Adrenal gland (tissue), 12 donors: ENCODE data around the gene PRKCA. TPM values are rescaled to one million over a fixed set of nuclear protein-coding genes. Genes with fewer than 3 reads are reported as not detected.

Source experiments
- DNase-seq, 7 donors: peaks; one replicate each; pipeline ENCODE4 v3.0.0-alpha.2; 2019 to 2020
- H3K27ac ChIP-seq, 5 donors: fragments of 200-600 bp; sonication (generic) in 4 of 5; 1 replicate in 3 of 5; 2 replicates in 2 of 5; pipeline versions ENCODE4 v1.5.1 to v1.8.0; 2016 to 2020; ENCODE audit warnings: mild to moderate bottlenecking in 1 of 5
- H3K27me3 ChIP-seq: fragments of 200-600 bp; 2 replicates; pipeline ENCODE4 v1.8.0; 2021
- H3K36me3 ChIP-seq, 2 donors: fragments of 200-600 bp; replicated peaks in 1 of 2; 1 replicate in 1 of 2; 2 replicates in 1 of 2; pipeline versions ENCODE4 v1.5.1 to v1.8.0; 2018 to 2022
- H3K4me1 ChIP-seq, 2 donors: fragments of 200-600 bp; replicated peaks in 1 of 2; 1 replicate in 1 of 2; 2 replicates in 1 of 2; pipeline versions ENCODE4 v1.5.1 to v1.8.0; 2018 to 2021
- H3K4me3 ChIP-seq, 4 donors: fragments of 200-600 bp; sonication (generic) in 3 of 4; one replicate each; pipeline ENCODE4 v1.5.1; 2016 to 2018
- H3K9me3 ChIP-seq, 3 donors: fragments of 200-600 bp; sonication (generic) in 1 of 3; replicated peaks in 1 of 3; 1 replicate in 2 of 3; 2 replicates in 1 of 3; pipeline versions ENCODE4 v1.5.1 to v1.8.0; 2016 to 2021
- CTCF ChIP-seq, 6 experiments: fragments of 450-650 bp in 4 of 6; fragments of 200-600 bp in 2 of 6; sonication (generic) in 1 of 6; IDR thresholded peaks; 1 replicate in 5 of 6; 2 replicates in 1 of 6; pipeline versions ENCODE4 v1.5.1 to v1.8.0; 2016 to 2021; ENCODE audit warnings: antibody characterized with exemption in 6 of 6, mild to moderate bottlenecking in 2 of 6, moderate library complexity in 1 of 6
- POLR2A ChIP-seq, 2 donors: fragments of 450-650 bp; IDR thresholded peaks; one replicate each; pipeline ENCODE4 v1.6.1; 2017; ENCODE audit warnings: antibody characterized with exemption in 2 of 2, mild to moderate bottlenecking in 2 of 2, moderate library complexity in 1 of 2
- WGBS, 4 donors: extraction: QIAGEN DNeasy Blood & Tissue Kit in 2 of 4; methylation state at CpG; one replicate each; pipeline versions ENCODE4 v1.1.5 to v1.1.7; 2013 to 2017; 5-methylcytosine and 5-hydroxymethylcytosine counted together
- intact Hi-C, 2 donors: fragments of 100-400 bp; cut with DNase I; formaldehyde crosslinking; loops; one replicate each; pipeline versions ENCODE4 v1.14.1 to v1.15.0; 2022 to 2023
- polyA plus RNA-seq, 3 donors: library from polyadenylated mRNA; stranded (reverse); fragments of 200-250 nt in 2 of 3; fragments of 350-450 nt in 1 of 3; fragmentation: Illumina TruSeq in 1 of 3; extraction: RNeasy Lipid Tissue Mini Kit (QIAGEN cat#74804) in 1 of 3; gene quantifications; one replicate each; pipeline ENCODE4 v1.2.3, GENCODE V29; 2013 to 2014
- total RNA-seq, 9 donors: library from RNA; depleted of rRNA in 4 of 9; stranded (reverse); fragments of >200 nt in 4 of 9; fragments of 120-200 nt in 1 of 9; fragmentation: NEBNext Ultra II Directional in 1 of 9; extraction: Animal tissue kit (Norgen Biotek cat#: 25700) in 1 of 9; gene quantifications; one replicate each; pipeline versions ENCODE4 v1.1.0 to v1.2.4, GENCODE V29; 2013 to 2023
- donor health status: healthy with polysubstance abuse.
- donor health status: Bipolar disorder and iron deficiency.
- donor health status: DM: yes; HTN: yes; CAD: no.
- donor health status: DM: no; HTN: no; CAD: no.
- donor health status: DM: no; HTN: no; CAD: no.
- donor health status: DM: yes; HTN: yes; CAD: no.

Gene PRKCA
- total and polyA plus RNA-seq, 12 donors: 15.1 to 202 (median 84.1) TPM

DNA sequence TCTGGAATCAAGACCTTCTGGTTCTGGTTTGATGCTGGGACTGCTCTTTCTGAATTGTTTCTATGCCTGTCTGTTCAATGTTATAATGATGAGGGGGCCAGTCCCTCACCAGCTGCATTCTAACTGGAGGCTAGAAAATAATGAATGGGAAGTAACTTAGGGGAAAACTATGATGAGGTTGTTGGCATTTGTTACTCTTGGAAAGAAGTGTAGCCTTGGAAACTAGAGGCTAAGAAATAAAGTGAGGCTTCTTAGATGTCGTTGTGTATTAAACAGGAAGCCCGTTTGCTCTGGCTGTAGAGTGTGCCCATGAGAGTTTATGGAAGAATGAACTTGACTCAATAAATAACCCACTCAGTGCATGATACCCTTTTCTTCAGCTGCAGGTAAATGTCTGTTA is 140.8 kb downstream of the PRKCA start:
- no peak for TF ChIP-seq POLR2A (IDR thresholded peaks at IDR 0.05)
- TF ChIP-seq CTCF (IDR thresholded peaks at IDR 0.05): no peak
- Histone ChIP-seq H3K36me3 (no peaks in the 10 kb centered on the region), H3K4me3 (no peak overlapping the region), H3K27me3 (no peaks in the 10 kb centered on the region), H3K4me1 (no peaks in the 10 kb centered on the region), H3K27ac (no peak overlapping the region), H3K9me3 (no peaks in the 10 kb centered on the region)
- 73 to 89% (median 82%) methylated on average over 2 of the region's 2 CpGs for WGBS, 4 donors
- intact Hi-C loops: no loop called here
- DNase-seq: no peak

GRCh38 chr17:66443606-66444005 is 141.2 kb downstream of the PRKCA start:
- H3K4me3 ChIP-seq: no peak overlapping the region
- TF ChIP-seq CTCF (IDR thresholded peaks at IDR 0.05) (no peak), POLR2A (IDR thresholded peaks at IDR 0.05) (no peak)
- no peaks in the 10 kb centered on the region for H3K27me3 ChIP-seq
- H3K36me3 ChIP-seq: no peaks in the 10 kb centered on the region
- WGBS, 4 donors: 72 to 84% (median 76%) methylated on average over 9 of the region's 9 CpGs
- no peaks in the 10 kb centered on the region for H3K9me3 ChIP-seq
- intact Hi-C loops: no loop called here
- no peaks in the 10 kb centered on the region for H3K4me1 ChIP-seq
- no peak overlapping the region for H3K27ac ChIP-seq
- no peak for DNase-seq

DNA sequence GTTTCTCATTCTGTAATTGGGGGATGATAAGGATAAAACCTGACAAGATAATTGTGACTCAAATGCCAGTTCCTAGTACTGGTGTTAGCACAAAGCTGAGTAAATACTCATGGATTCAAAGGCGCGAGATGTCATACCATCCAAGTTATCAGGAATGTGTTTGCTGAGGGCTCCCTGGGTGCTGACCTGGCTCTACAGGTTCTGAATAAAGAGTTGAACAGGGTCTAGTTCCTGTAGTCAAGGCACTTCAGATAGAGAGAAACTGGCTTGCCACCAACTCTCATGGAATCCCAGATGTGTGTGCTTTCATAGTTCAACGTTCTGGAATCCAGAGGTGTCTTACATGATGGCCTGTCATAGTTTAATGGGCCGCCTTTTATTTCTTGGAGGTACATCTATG is 141.6 kb downstream of the PRKCA start:
- Histone ChIP-seq H3K4me3 (no peak overlapping the region), H3K27me3 (no peaks in the 10 kb centered on the region), H3K9me3 (no peaks in the 10 kb centered on the region), H3K4me1 (no peaks in the 10 kb centered on the region), H3K27ac (no peak overlapping the region), H3K36me3 (no peaks in the 10 kb centered on the region)
- DNase-seq: no peak
- intact Hi-C loops: no loop called here
- WGBS, 4 donors: 86 to 97% (median 94%) methylated on average over 4 of the region's 4 CpGs
- TF ChIP-seq CTCF (IDR thresholded peaks at IDR 0.05): no peak
- no peak for TF ChIP-seq POLR2A (IDR thresholded peaks at IDR 0.05)

DNA sequence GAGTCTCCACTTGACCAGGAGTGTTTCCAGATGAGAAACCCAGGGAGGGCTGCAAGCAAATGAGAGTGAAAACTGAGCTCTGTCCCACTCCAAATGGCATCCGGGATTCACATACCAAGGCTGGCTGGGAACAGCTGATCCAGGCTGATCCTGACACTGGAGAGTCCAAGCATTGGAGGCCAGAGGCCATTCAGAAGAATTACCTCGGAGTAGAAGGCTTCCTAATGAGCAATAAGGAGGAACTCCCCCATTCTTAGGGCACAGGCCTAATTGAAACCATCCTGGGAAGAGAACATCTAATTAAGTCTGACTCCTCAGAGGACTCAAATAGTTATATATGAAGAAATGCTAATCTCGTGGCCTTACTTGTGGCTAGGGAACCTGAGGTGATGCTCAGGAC is 142.8 kb downstream of the PRKCA start:
- no peak overlapping the region for H3K27ac ChIP-seq
- intact Hi-C loops: no loop called here
- no peaks in the 10 kb centered on the region for H3K4me1 ChIP-seq
- no peak overlapping the region for H3K4me3 ChIP-seq
- H3K36me3 ChIP-seq: no peaks in the 10 kb centered on the region
- no peak for TF ChIP-seq POLR2A (IDR thresholded peaks at IDR 0.05)
- no peak for TF ChIP-seq CTCF (IDR thresholded peaks at IDR 0.05)
- WGBS, 4 donors: 86 to 94% (median 87%) methylated on average over 2 to 3 of the region's 3 CpGs
- no peak for DNase-seq
- no peaks in the 10 kb centered on the region for H3K27me3 ChIP-seq
- H3K9me3 ChIP-seq: no peaks in the 10 kb centered on the region
